ENCODE results near the gene SEC24D. TPM values are rescaled to one million over a fixed set of nuclear protein-coding genes. Genes with fewer than 3 reads are reported as not detected.

Gene SEC24D
- total RNA-seq, 3 donors from 2014 or later, result 24.5 to 63.6 (median 50.8) TPM

DNA sequence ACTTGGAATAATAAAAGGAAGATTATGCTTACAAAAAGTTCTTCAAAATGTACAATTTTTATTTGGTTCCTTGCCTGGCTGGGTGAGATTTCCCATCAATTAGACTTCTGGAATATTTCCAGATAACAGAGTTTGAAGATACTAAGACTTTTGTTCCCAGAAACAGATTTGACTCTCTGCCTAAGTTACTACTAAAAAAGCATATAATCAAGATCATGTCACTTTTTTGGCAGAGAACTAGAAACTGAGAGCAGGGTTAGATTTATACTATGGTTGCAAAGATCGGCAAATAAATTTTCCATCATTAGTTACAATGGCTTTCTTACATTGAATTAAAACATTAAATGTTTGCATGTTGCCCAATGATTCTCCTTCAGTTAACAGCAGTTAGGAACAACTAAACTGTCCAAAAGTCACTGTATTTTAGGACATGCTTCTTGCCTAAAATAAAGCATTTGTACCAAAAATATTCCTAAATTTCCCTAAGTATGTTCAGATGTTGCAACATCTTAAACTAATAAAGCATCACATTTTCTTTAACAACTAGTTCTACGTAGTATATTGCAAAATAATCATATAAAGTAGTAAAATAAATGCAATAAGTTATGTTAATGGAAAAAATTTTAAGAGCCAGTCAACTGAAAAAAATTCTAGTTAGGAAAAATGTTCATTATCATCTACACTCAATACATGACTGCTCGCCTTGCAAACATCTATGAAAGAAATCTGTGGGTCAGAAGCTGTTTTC lies 73.0 kb downstream of the SEC24D start:
- no peaks in the 10 kb centered on the region for H3K36me3 ChIP-seq
- no peaks in the 10 kb centered on the region for H3K9me3 ChIP-seq
- peaks cover 0 to 7% of the 10 kb centered on the region in 2 donors for H3K4me1 ChIP-seq
- TF ChIP-seq POLR2AphosphoS5 (IDR thresholded peaks at IDR 0.05) (no peak), POLR2A (IDR thresholded peaks at IDR 0.05) (no peak)
- TF ChIP-seq, protein P1, sequence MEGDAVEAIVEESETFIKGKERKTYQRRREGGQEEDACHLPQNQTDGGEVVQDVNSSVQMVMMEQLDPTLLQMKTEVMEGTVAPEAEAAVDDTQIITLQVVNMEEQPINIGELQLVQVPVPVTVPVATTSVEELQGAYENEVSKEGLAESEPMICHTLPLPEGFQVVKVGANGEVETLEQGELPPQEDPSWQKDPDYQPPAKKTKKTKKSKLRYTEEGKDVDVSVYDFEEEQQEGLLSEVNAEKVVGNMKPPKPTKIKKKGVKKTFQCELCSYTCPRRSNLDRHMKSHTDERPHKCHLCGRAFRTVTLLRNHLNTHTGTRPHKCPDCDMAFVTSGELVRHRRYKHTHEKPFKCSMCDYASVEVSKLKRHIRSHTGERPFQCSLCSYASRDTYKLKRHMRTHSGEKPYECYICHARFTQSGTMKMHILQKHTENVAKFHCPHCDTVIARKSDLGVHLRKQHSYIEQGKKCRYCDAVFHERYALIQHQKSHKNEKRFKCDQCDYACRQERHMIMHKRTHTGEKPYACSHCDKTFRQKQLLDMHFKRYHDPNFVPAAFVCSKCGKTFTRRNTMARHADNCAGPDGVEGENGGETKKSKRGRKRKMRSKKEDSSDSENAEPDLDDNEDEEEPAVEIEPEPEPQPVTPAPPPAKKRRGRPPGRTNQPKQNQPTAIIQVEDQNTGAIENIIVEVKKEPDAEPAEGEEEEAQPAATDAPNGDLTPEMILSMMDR (IDR thresholded peaks at IDR 0.05), result no peak
- peak overlapping the region; percentile 73 to 74 for H3K27ac ChIP-seq
- H3K4me3 ChIP-seq, result no peak overlapping the region
- H3K27me3 ChIP-seq, result no peaks in the 10 kb centered on the region
- DNase-seq (ENCODE audit: low spot score in 2 of 2), result no peak
- intact Hi-C loops (cut with DNase I; ENCODE audit: low total_unique reads), result no loop called here

DNA sequence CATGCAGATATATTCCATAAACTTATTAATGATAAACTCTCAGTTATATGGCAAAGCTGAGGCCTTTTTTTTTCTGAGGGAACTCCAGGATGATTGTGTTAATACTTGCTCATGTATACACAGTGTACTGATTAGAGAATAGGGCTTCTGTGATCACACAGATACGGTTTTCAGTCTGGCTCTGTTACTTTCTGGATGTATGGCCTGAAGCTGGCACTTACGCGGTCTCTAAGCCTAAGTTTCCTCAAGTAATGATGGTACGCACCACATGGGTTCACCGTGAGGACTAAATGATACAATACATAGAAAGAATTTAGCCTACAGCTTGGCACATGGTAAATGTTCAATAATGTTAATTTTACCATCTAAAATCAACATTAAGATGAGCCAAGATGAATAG lies 73.8 kb downstream of the SEC24D start:
- DNase-seq (ENCODE audit: low spot score in 2 of 2), result no peak
- intact Hi-C loops (cut with DNase I; ENCODE audit: low total_unique reads), result no loop called here
- Histone ChIP-seq H3K27me3 (no peaks in the 10 kb centered on the region), H3K4me3 (no peak overlapping the region), H3K36me3 (no peaks in the 10 kb centered on the region), H3K4me1 (peaks cover 0 to 7% of the 10 kb centered on the region in 2 donors), H3K27ac (peak overlapping the region; percentile 42 to 59), H3K9me3 (no peaks in the 10 kb centered on the region)
- TF ChIP-seq POLR2A (IDR thresholded peaks at IDR 0.05) (no peak), POLR2AphosphoS5 (IDR thresholded peaks at IDR 0.05) (no peak)
- TF ChIP-seq, protein P1 (IDR thresholded peaks at IDR 0.05), result no peak

DNA sequence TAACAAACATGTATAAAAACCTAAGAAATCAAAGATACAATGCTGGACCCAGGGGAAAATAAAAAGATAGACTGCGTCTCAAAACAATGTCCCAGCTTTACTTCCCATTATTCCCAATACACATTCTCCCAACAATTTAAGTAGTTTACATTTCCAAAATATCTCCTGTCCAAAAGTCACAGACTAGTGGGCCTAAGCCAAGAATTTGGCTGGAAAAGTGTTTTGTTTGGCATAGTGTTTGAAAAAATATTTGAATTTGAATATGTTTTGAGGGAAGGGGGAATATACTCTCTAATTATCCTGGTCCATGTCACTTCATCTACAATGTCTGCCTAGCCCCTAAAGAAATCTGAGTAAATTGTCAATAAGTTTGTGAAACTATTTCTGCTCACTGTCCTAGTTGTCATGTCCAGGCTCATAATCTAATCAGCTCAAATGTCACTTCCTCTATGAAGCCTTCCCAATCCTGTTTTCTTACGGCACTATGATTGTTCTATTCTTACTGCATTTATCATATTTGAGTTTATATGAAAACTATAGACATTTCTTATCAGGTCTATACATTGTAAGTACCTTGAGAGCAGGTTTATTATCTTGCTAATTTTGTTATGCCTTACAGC lies 74.4 kb downstream of the SEC24D start:
- TF ChIP-seq POLR2AphosphoS5 (IDR thresholded peaks at IDR 0.05), result no peak
- TF ChIP-seq, protein P1 (IDR thresholded peaks at IDR 0.05), result no peak
- Histone ChIP-seq H3K27ac (peak overlapping the region; percentile 52 to 59), H3K9me3 (no peaks in the 10 kb centered on the region), H3K27me3 (no peaks in the 10 kb centered on the region), H3K36me3 (no peaks in the 10 kb centered on the region), H3K4me1 (peaks cover 0 to 7% of the 10 kb centered on the region in 2 donors), H3K4me3 (no peak overlapping the region)
- DNase-seq (ENCODE audit: low spot score in 2 of 2), result no peak
- intact Hi-C loops (cut with DNase I; ENCODE audit: low total_unique reads), result no loop called here

DNA sequence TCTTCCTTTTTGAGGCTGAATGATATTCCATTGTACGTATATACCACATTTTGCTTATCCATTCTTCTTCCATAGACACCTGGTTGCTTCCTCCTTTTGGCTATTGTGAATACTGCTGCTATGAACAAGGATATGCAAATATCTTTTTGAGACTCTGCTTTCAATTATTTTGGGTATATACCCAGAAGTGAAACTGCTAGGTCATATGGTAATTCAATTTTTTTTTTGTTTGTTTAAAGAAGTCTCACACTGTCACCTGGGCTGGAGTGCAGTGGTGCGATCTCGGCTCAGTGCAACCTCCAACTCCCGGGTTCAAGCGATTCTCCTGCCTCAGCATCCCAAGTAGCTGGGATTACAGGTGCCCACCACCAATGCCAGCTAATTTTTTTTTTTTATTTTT lies 75.4 kb downstream of the SEC24D start:
- intact Hi-C loops (cut with DNase I; ENCODE audit: low total_unique reads), result no loop called here
- Histone ChIP-seq H3K27me3 (no peaks in the 10 kb centered on the region), H3K36me3 (no peaks in the 10 kb centered on the region), H3K4me3 (no peak overlapping the region), H3K9me3 (no peaks in the 10 kb centered on the region), H3K27ac (peak overlapping the region; percentile 52 to 73), H3K4me1 (peaks cover 0 to 3% of the 10 kb centered on the region in 2 donors)
- DNase-seq (ENCODE audit: low spot score in 2 of 2), result no peak
- TF ChIP-seq, protein P1 (IDR thresholded peaks at IDR 0.05), result no peak
- TF ChIP-seq POLR2AphosphoS5 (IDR thresholded peaks at IDR 0.05) (no peak), POLR2A (IDR thresholded peaks at IDR 0.05) (no peak)

DNA sequence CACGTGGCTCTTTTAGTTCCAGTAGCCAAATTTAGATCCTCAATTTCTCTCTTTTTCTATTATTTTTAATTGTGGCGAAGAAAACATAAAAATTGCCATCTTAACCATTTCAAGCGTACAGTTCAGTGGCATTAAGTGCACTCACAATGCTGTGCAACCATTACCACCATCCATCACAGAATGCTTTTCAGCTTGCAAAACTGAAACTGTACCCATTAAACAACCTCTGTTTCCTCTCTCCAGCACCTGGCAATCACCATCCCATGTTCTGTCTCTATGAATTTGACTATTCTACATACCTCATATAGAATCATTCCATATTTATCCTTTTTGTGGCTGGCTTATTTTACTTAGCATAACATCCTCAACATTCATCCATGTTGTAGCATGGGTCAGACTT lies 75.8 kb downstream of the SEC24D start:
- intact Hi-C loops (cut with DNase I; ENCODE audit: low total_unique reads), result no loop called here
- no peaks in the 10 kb centered on the region for H3K9me3 ChIP-seq
- DNase-seq (ENCODE audit: low spot score in 2 of 2), result no peak
- no peaks in the 10 kb centered on the region for H3K36me3 ChIP-seq
- TF ChIP-seq, protein P1 (IDR thresholded peaks at IDR 0.05), result no peak
- TF ChIP-seq POLR2AphosphoS5 (IDR thresholded peaks at IDR 0.05) (no peak), POLR2A (IDR thresholded peaks at IDR 0.05) (no peak)
- H3K27ac ChIP-seq, result peak overlapping the region; percentile 52 to 73
- H3K27me3 ChIP-seq, result no peaks in the 10 kb centered on the region
- peaks cover 0 to 3% of the 10 kb centered on the region in 2 donors for H3K4me1 ChIP-seq
- H3K4me3 ChIP-seq, result no peak overlapping the region

All from breast epithelium (tissue), 4 donors.